ENCODE data around the gene ENSA. TPM values are rescaled to one million over a fixed set of nuclear protein-coding genes. Genes with fewer than 3 reads are reported as not detected.
"Not testable (repeated sequence)": the region's sequence is repeated elsewhere in the genome, so short reads cannot be mapped to it uniquely, and the experiment has no call there.

The ENSA gene
- total RNA-seq, 4 donors from 2014 or later: 111 to 174 (median 158) TPM

DNA sequence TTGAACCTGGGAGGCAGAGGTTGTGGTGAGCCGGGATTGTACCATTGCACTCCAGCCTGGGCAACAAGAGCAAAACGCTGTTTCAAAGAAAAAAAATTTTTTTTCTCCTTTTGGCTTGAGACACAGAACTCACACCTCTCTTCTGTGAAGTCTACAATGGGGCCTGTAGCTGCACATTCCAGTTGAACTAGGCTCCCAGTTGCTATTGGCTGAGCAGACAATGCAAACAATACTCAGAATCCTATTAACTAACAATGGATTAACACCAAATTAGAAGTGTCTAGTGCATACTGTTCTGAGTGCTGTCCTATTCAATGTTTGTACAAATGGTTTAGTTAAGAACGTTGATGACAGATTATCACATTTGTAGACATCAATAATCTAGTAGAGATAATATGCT, 32.4 kb downstream of the ENSA start:
- Histone ChIP-seq H3K4me3 (no peak overlapping the region), H3K27ac (peak overlapping the region in 2 of 4 donors; percentile 49 to 60), H3K4me1 (peaks cover 0 to 13% (median 4%) of the 10 kb centered on the region in 4 donors), H3K36me3 (peaks cover 0 to 9% (median 2%) of the 10 kb centered on the region in 4 donors), H3K9me3 (no peaks in the 10 kb centered on the region), H3K27me3 (no peaks in the 10 kb centered on the region)
- TF ChIP-seq POLR2AphosphoS5 (IDR thresholded peaks at IDR 0.05) (no peak), EP300 (IDR thresholded peaks at IDR 0.05; ENCODE audit: low read depth) (no peak), POLR2A (IDR thresholded peaks at IDR 0.05) (no peak)
- TF ChIP-seq, protein P1, sequence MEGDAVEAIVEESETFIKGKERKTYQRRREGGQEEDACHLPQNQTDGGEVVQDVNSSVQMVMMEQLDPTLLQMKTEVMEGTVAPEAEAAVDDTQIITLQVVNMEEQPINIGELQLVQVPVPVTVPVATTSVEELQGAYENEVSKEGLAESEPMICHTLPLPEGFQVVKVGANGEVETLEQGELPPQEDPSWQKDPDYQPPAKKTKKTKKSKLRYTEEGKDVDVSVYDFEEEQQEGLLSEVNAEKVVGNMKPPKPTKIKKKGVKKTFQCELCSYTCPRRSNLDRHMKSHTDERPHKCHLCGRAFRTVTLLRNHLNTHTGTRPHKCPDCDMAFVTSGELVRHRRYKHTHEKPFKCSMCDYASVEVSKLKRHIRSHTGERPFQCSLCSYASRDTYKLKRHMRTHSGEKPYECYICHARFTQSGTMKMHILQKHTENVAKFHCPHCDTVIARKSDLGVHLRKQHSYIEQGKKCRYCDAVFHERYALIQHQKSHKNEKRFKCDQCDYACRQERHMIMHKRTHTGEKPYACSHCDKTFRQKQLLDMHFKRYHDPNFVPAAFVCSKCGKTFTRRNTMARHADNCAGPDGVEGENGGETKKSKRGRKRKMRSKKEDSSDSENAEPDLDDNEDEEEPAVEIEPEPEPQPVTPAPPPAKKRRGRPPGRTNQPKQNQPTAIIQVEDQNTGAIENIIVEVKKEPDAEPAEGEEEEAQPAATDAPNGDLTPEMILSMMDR (IDR thresholded peaks at IDR 0.05): no peak
- intact Hi-C loops (cut with DNase I; ENCODE audit: low total_unique reads): no loop called here
- no peak for DNase-seq
- 89 to 100% methylated on average over 1 to 3 of the region's 3 CpGs for WGBS, 2 donors (ENCODE audit: low coverage in 1 of 2)
- in situ Hi-C loops (cut with MboI; ENCODE audit: low pct_ligation_motif_present in 1 of 4, low pct_unique_long_range_greater_than_20kb in 1 of 4, low sequenced_read_pairs in 3 of 4): no loop called here

DNA sequence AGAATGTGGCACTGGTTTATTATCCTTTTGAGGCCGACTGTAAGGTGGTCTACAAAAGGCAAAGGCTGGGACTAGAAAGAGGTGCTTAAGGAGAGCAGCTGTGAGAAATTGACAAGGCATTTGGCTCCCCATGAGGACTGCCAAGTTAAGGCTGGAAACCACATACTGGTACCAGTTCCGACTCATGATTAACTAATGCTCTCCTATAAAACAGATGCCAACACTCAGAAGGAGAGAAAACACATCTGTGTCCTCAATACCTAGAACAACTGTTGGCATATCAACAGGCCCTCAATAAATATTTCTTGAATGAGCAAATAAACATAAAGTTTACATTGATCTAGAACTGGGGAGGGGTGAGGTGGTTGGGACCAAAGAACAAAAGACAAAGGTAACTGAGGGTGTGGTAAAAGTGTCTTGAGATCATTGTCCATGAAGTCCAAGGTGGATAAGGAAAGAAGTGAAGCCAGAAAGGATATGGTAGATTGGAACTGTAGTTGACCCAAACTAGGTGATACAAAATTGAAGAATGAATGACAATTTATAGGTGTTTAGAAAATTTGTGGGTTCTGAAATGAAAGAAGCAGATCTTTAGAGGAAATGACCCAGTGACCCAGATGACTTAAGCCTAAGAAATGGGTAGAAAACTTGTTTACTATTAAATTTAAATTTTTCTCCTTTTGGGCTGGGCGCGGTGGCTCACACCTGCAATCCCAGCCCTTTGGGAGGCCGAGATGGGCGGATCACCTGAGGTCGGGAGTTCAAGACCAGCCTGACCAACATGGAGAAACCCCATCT, 33.1 kb downstream of the ENSA start:
- 84 to 89% methylated on average over 2 to 7 of the region's 7 CpGs for whole genome bisulfite sequencing, 2 donors (ENCODE audit: low coverage in 1 of 2)
- TF ChIP-seq, protein P1 (IDR thresholded peaks at IDR 0.05): no peak
- TF ChIP-seq EP300 (IDR thresholded peaks at IDR 0.05; ENCODE audit: low read depth) (no peak), POLR2AphosphoS5 (IDR thresholded peaks at IDR 0.05) (peak in 2 of 3 donors; percentile 4 to 12), POLR2A (IDR thresholded peaks at IDR 0.05) (no peak)
- no peaks in the 10 kb centered on the region for H3K27me3 ChIP-seq
- H3K36me3 ChIP-seq: peaks cover 0 to 9% (median 2%) of the 10 kb centered on the region in 4 donors
- intact Hi-C loops (cut with DNase I; ENCODE audit: low total_unique reads) (no loop called here), in situ Hi-C loops (cut with MboI; ENCODE audit: low pct_ligation_motif_present in 1 of 4, low pct_unique_long_range_greater_than_20kb in 1 of 4, low sequenced_read_pairs in 3 of 4) (no loop called here)
- no peak for DNase-seq
- no peaks in the 10 kb centered on the region for H3K9me3 ChIP-seq
- peak overlapping the region in 3 of 4 donors; percentile 49 to 60 (median 50) for H3K27ac ChIP-seq
- H3K4me1 ChIP-seq: peaks cover 0 to 19% (median 4%) of the 10 kb centered on the region in 4 donors
- H3K4me3 ChIP-seq: no peak overlapping the region

DNA sequence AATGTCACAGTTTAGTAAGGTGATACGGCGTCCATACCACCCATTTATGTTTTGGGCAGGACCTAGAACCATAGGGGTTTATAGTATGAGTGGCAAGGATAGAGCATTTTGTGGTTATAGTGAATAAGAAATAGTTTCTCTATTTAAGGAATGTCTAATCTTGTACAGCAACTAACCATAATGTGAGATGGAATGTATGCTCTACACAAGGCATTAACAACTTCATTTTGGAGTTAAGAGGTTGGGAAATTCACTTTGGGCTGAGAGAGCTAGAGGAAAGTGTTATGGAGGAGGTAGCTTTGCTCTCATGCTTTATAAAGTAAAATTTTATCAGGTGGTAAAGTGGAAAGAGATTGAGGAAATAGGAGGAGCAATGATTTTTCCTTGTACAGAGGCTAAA, 47.0 kb downstream of the ENSA start:
- H3K4me3 ChIP-seq: no peak overlapping the region
- intact Hi-C loops (cut with DNase I; ENCODE audit: low total_unique reads) (no loop called here), in situ Hi-C loops (cut with MboI; ENCODE audit: low pct_ligation_motif_present in 1 of 4, low pct_unique_long_range_greater_than_20kb in 1 of 4, low sequenced_read_pairs in 3 of 4) (no loop called here)
- no peak for DNase-seq
- peaks cover 0 to 15% (median 8%) of the 10 kb centered on the region in 4 donors for H3K4me1 ChIP-seq
- TF ChIP-seq POLR2A (IDR thresholded peaks at IDR 0.05) (no peak), EP300 (IDR thresholded peaks at IDR 0.05; ENCODE audit: low read depth) (no peak), POLR2AphosphoS5 (IDR thresholded peaks at IDR 0.05) (no peak)
- TF ChIP-seq, protein P1 (IDR thresholded peaks at IDR 0.05): no peak
- no peaks in the 10 kb centered on the region for H3K9me3 ChIP-seq
- H3K27me3 ChIP-seq: no peaks in the 10 kb centered on the region
- 74 to 87% methylated on average over 2 of the region's 2 CpGs for WGBS, 2 donors (ENCODE audit: low coverage in 1 of 2)
- no peak overlapping the region for H3K27ac ChIP-seq
- no peaks in the 10 kb centered on the region for H3K36me3 ChIP-seq

DNA sequence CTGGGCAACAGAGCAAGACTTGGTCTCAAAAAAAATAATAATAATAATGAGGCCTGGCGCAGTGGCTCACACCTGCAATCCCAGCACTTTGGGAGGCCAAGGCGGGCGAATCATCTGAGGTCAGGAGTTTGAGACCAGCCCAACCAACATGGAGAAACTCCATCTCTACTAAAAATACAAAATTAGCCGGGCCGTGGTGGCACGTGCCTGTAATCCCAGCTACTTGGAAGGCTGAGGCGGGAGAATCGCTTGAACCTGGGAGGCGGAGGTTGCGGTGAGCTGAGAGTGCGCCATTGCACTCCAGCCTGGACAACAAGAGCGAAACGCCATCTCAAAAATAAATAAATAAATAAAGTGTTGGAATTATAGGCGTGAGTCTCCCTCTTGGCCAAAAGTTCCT, 47.5 kb downstream of the ENSA start:
- intact Hi-C loops (cut with DNase I; ENCODE audit: low total_unique reads); H3K4me3 ChIP-seq; in situ Hi-C loops (cut with MboI; ENCODE audit: low pct_ligation_motif_present in 1 of 4, low pct_unique_long_range_greater_than_20kb in 1 of 4, low sequenced_read_pairs in 3 of 4); H3K36me3 ChIP-seq; H3K27ac ChIP-seq; H3K9me3 ChIP-seq; DNase-seq; H3K27me3 ChIP-seq: not testable (repeated sequence)
- peaks cover 0 to 16% (median 9%) of the 10 kb centered on the region in 4 donors for H3K4me1 ChIP-seq
- 94 to 98% methylated on average over 6 to 14 of the region's 14 CpGs for WGBS, 2 donors (ENCODE audit: low coverage in 1 of 2)

DNA sequence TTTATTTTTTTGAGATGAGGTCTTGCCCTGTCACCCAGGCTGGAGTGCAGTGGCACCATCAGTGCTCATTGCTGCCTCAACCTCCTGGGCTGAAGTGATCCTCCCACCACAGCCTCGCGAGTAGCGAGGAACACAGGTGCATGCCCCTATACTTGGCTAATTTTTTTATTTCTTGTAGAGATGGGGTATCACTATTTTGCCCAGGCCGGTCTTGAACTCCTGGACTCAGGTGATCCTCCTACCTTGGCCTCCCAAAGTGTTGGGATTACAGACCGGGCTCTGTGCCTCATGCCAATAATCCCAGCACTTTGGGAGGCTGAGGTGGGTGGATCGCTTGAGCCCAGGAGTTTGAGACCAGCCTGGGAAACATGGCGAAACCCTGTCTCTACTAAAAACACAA, 48.0 kb downstream of the ENSA start:
- in situ Hi-C loops (cut with MboI; ENCODE audit: low pct_ligation_motif_present in 1 of 4, low pct_unique_long_range_greater_than_20kb in 1 of 4, low sequenced_read_pairs in 3 of 4); H3K27me3 ChIP-seq; H3K36me3 ChIP-seq; intact Hi-C loops (cut with DNase I; ENCODE audit: low total_unique reads); DNase-seq; H3K27ac ChIP-seq; H3K9me3 ChIP-seq; H3K4me3 ChIP-seq: not testable (repeated sequence)
- 96 to 100% methylated on average over 3 to 7 of the region's 7 CpGs for WGBS, 2 donors (ENCODE audit: low coverage in 1 of 2)
- peaks cover 0 to 20% (median 10%) of the 10 kb centered on the region in 4 donors for H3K4me1 ChIP-seq

DNA sequence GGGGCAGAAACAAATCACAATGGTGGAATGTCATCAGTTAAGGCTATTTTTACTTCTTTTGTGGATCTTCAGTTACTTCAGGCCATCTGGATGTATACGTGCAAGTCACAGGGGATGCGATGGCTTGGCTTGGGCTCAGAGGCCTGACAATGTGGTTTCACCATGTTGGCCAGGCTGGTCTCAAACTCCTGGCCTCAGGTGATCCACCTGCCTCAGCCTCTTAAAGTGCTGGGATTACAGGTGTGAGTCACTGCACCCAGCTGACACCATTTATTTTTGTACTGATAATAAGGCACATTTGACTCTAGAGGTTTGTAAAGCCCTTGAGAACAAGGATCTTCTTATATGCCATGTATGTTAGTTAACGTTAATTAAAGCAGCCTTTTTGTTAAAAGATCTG, 48.4 kb downstream of the ENSA start:
- H3K27me3 ChIP-seq; intact Hi-C loops (cut with DNase I; ENCODE audit: low total_unique reads); DNase-seq; in situ Hi-C loops (cut with MboI; ENCODE audit: low pct_ligation_motif_present in 1 of 4, low pct_unique_long_range_greater_than_20kb in 1 of 4, low sequenced_read_pairs in 3 of 4); H3K4me3 ChIP-seq; H3K9me3 ChIP-seq; H3K27ac ChIP-seq: not testable (repeated sequence)
- peaks cover 2 to 24% (median 10%) of the 10 kb centered on the region in 4 donors for H3K4me1 ChIP-seq
- 92 to 100% methylated on average over 1 to 3 of the region's 3 CpGs for WGBS, 2 donors (ENCODE audit: low coverage in 1 of 2)
- peaks cover 0 to 13% (median 2%) of the 10 kb centered on the region in 4 donors for H3K36me3 ChIP-seq

Measured in transverse colon (tissue), 4 donors.